Loucy (cell line): ENCODE results near the gene SMARCB1.

Experiments used
- H2AFZ ChIP-seq: fragments of 200-600 bp; sonication (generic); 2 replicates; pipeline ENCODE4 v1.6.0; 2016; ENCODE audit warnings: antibody characterized with exemption, mild to moderate bottlenecking, low read length, moderate library complexity
- H3F3A ChIP-seq: fragments of 200-600 bp; 2 replicates; pipeline ENCODE4 v1.6.0; 2016; ENCODE audit warnings: antibody characterized with exemption, low read depth, mild to moderate bottlenecking
- H3K27me3 ChIP-seq: fragments of 200-600 bp; sonication (generic); 2 replicates; pipeline ENCODE4 v1.6.1; 2014; ENCODE audit warnings: low read length, mild to moderate bottlenecking; ENCODE audit not compliant: insufficient read depth, poor library complexity, severe bottlenecking
- H3K36me3 ChIP-seq: fragments of 200-600 bp; sonication (generic); 2 replicates; pipeline ENCODE4 v1.6.1; 2016; ENCODE audit warnings: low read length; ENCODE audit not compliant: insufficient read depth
- H3K4me1 ChIP-seq: fragments of 200-600 bp; sonication (generic); 2 replicates; pipeline ENCODE4 v1.5.1; 2014; ENCODE audit warnings: low read length, mild to moderate bottlenecking; ENCODE audit not compliant: insufficient read depth, poor library complexity, severe bottlenecking
- H3K4me2 ChIP-seq: fragments of 200-600 bp; sonication (generic); 2 replicates; pipeline ENCODE4 v1.6.0; 2014; ENCODE audit warnings: antibody characterized with exemption, low read length, low read depth, mild to moderate bottlenecking; ENCODE audit not compliant: poor library complexity, severe bottlenecking
- H3K4me3 ChIP-seq: fragments of 200-600 bp; sonication (generic); 2 replicates; pipeline ENCODE4 v1.5.1; 2014; ENCODE audit warnings: low read length, mild to moderate bottlenecking, mixed read lengths; ENCODE audit not compliant: poor library complexity, severe bottlenecking
- H3K79me2 ChIP-seq: fragments of 200-600 bp; sonication (generic); 2 replicates; pipeline ENCODE4 v1.6.1; 2014; ENCODE audit warnings: low read length; ENCODE audit not compliant: insufficient read depth
- H3K9ac ChIP-seq: fragments of 200-600 bp; sonication (generic); 2 replicates; pipeline ENCODE4 v1.6.0; 2014; ENCODE audit warnings: mild to moderate bottlenecking, low read depth, low read length, moderate library complexity; ENCODE audit not compliant: poor library complexity, severe bottlenecking
- H3K9me2 ChIP-seq: fragments of 200-600 bp; sonication (generic); replicated peaks from 2 replicates; pipeline ENCODE4 v1.6.1; 2016; ENCODE audit warnings: low read depth, low read length, mixed read lengths
- H3K9me3 ChIP-seq: fragments of 200-600 bp; sonication (generic); 2 replicates; pipeline ENCODE4 v1.6.1; 2014; ENCODE audit warnings: mild to moderate bottlenecking, antibody characterized with exemption, low read length, low read depth; ENCODE audit not compliant: insufficient read depth
- H4K20me1 ChIP-seq: fragments of 200-600 bp; sonication (generic); 2 replicates; pipeline ENCODE4 v1.6.0; 2014; ENCODE audit warnings: antibody characterized with exemption, low read length, mild to moderate bottlenecking; ENCODE audit not compliant: insufficient read depth, poor library complexity, severe bottlenecking
- CTCF ChIP-seq: fragments of 200-600 bp; sonication (generic); conservative IDR thresholded peaks from 2 replicates; pipeline ENCODE4 v1.5.1; 2014; ENCODE audit warnings: mild to moderate bottlenecking, antibody characterized with exemption, low read length
- EZH2phosphoT487 ChIP-seq: fragments of 200-600 bp; IDR thresholded peaks from 2 replicates; pipeline ENCODE4 v1.6.1; 2018; ENCODE audit warnings: antibody characterized with exemption, mild to moderate bottlenecking, moderate library complexity, borderline replicate concordance

SMARCB1 gene

GRCh38 chr22:23759566-23759965, 27.2 kb upstream of the SMARCB1 start:
- H3K36me3 ChIP-seq, result no peaks in the 10 kb centered on the region
- H3K4me3 ChIP-seq, result no peak overlapping the region
- no peaks in the 10 kb centered on the region for H4K20me1 ChIP-seq
- H3K27me3 ChIP-seq, result no peaks in the 10 kb centered on the region
- no peak overlapping the region for H3K4me2 ChIP-seq
- H3K9ac ChIP-seq, result no peak overlapping the region
- peaks cover 30% of the 10 kb centered on the region for H3K4me1 ChIP-seq
- H3K79me2 ChIP-seq, result no peaks in the 10 kb centered on the region
- no peaks in the 10 kb centered on the region for H3K9me3 ChIP-seq
- H3F3A ChIP-seq, result peaks cover 3% of the 10 kb centered on the region; the same call in 1 of the 2 replicates
- no peak overlapping the region for H2AFZ ChIP-seq
- TF ChIP-seq EZH2phosphoT487, result no peak
- TF ChIP-seq CTCF, result no peak
- no peaks in the 10 kb centered on the region for H3K9me2 ChIP-seq

DNA sequence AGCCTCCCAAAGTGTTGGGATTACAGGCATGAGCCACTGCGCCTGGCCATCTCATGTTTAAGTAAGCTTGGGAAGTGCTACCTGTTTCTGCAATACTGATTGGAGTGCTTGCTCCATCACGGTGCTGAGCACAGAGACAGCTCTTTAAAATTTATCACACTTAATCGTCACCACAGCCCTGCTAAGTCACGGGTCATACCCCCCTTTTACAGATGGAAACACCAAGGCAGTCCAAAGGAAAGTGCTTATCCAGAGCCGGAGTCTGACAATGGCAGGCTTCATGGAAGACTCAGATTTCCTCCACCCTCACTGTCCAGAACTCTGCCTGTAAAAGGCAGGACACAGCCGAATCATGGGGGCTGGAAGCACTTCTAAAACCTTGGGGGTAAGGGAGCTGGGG, 26.7 kb upstream of the SMARCB1 start:
- H2AFZ ChIP-seq, result no peak overlapping the region
- peaks cover 2% of the 10 kb centered on the region; the same call in 1 of the 2 replicates for H3F3A ChIP-seq
- TF ChIP-seq CTCF (no peak), EZH2phosphoT487 (no peak)
- H3K79me2 ChIP-seq, result no peaks in the 10 kb centered on the region
- H3K9me3 ChIP-seq, result no peaks in the 10 kb centered on the region
- H4K20me1 ChIP-seq, result no peaks in the 10 kb centered on the region
- no peak overlapping the region for H3K4me3 ChIP-seq
- H3K9ac ChIP-seq, result no peak overlapping the region
- no peak overlapping the region for H3K4me2 ChIP-seq
- no peaks in the 10 kb centered on the region for H3K9me2 ChIP-seq
- H3K27me3 ChIP-seq, result no peaks in the 10 kb centered on the region
- H3K4me1 ChIP-seq, result peaks cover 30% of the 10 kb centered on the region
- no peaks in the 10 kb centered on the region for H3K36me3 ChIP-seq

- H3K79me2 ChIP-seq, result no peaks in the 10 kb centered on the region
- H3K4me3 ChIP-seq, result peak within 1 kb of the TSS; percentile 41
- no peaks in the 10 kb centered on the region for H4K20me1 ChIP-seq
- H3K9me3 ChIP-seq, result no peaks in the 10 kb centered on the region
- no peaks in the 10 kb centered on the region for H3K9me2 ChIP-seq
- H3K9ac ChIP-seq, result peak within 1 kb of the TSS; percentile 54
- TF ChIP-seq EZH2phosphoT487 (no peak), CTCF (no peak)
- H3F3A ChIP-seq, result no peaks in the 10 kb centered on the region
- H3K27me3 ChIP-seq, result no peaks in the 10 kb centered on the region
- no peak within 1 kb of the TSS for H2AFZ ChIP-seq
- H3K4me2 ChIP-seq, result peak within 1 kb of the TSS; percentile 52
- H3K36me3 ChIP-seq, result no peaks in the 10 kb centered on the region
- peaks cover 27% of the 10 kb centered on the region for H3K4me1 ChIP-seq
Observed at GRCh38 chr22:23762842-23763578, 23.8 kb upstream of the SMARCB1 start, which contains the start of gene C22orf15. Gene C22orf15 (plus strand): TSS chr22:23762990. CDS start chr22:23763307, 317 bp downstream.
